HG03039 (cell line): ENCODE results near the gene ANKZF1.
A peak's percentile ranks its signal among the peaks of the same experiment; 100 is the strongest.

ENCODE experiments used
- ATAC-seq: cut with Tn5 transposase; IDR thresholded peaks from one replicate; pipeline ENCODE4 v1.9.1; 2021; ENCODE audit warnings: mild to moderate bottlenecking, moderate library complexity; ENCODE audit not compliant: unreplicated experiment

The ANKZF1 gene

GRCh38 chr2:219223831-219224610 is 5.6 kb upstream of the ANKZF1 start:
- ATAC-seq: no peak

DNA sequence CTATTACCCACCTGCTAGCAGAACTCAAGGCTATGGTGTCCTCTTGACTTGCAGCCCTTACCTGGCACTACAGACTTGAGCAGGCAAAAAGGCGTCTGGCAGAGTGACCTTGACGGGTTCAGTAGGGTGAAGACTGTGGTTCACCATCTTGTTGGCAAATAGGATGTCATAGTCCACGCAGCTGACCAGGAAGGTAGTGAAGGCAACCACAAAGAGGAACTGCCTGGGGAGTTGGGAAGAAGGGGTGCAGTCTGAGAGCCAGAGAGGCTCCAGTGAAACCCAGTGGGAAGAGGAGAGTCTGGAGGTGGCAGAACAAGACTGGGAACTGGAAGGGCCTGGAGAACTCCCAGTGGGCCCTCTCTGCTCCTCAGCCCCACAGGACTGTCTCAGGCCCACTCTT is 4.3 kb upstream of the ANKZF1 start:
- no peak for ATAC-seq

DNA sequence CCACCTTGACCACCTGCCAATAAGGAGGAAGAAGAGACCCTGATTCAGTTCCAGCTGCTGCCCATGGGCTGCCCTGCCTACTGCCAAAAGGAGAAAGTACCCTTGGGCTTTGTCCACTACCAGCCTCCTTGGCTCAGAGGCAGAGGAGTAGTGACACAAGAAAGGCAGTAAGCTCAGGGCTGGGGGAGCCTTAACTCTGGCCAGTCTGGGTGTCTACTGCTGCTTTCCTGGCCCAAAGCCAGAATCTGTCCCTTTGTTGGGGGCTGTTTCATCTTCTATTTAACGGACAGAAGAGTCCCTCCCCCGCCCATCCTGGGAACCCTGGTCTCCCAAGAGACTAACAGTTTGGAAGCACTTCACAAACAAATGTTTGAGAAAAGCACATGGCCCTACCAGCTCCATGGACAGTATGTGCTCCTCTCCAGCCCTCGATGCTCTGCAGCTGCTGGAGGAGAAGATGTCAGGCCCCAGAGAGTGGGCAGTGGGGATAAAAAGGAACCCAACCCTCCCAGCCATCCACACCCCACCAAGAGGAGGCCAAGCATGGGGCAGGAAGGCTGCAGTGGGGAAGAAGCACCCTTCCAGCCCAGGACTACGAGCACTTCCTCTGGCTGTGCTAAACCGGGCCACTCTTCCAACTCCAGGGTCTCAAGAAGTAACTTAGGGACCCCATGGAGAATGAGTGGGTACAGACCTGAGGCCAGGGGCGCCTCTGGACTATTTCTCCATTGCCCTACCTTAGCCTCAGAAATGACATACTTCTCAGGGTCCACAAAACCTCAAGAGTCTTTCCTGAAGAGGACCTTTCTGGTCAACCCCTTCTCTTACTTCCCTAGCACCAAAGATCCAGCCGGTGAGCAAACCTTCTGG is 1.3 kb upstream of the ANKZF1 start:
- ATAC-seq: no peak

GRCh38 chr2:219228911-219229304 is 698 bp upstream of the ANKZF1 start:
- ATAC-seq: peak; percentile 14

- ATAC-seq: no peak
Observed at GRCh38 chr2:219230059-219230540, 494 bp downstream of the ANKZF1 start.

DNA sequence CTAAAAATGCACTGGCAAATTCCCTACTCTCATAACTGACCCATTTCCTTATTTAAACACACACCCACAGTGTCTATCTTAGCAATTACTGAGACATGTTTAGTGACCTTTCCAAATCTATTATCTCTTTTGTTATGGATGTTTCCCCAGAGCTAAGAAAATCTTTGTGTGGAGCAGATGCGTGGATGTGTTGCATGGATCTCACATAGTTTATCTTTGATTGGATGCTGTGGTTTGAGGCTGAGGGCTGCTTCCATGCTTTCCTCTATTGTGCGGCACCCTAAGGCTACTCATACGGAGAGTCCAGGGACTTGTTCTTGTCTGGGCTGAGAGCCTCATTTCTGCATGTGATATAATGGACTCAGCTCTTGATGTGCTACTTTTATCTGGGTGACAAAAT is 4.7 kb downstream of the ANKZF1 start:
- ATAC-seq: no peak

DNA sequence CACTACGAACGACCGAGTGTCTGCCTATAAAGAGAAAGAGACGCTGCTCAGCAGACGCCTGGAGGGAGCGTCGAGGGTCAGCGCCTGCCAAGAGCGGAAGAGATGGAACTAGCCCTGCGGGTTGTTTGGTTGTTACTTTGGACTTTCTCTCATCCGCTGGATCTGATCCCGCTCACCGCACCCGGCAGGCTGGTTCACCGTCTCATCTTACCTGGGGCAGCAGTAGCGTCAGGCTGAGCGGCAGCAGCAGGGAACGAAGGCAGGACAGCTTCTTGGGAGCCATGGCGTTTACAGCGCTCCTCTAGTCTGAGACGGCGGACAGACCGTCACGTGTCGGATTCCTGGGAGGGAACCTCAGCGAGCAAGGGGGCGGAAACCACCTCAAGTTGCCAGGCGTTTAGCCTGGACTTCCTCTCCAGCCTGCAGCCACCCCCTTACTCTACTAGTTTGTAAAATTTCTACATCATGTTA is 13.7 kb downstream of the ANKZF1 start:
- ATAC-seq: no peak

- ATAC-seq: no peak
Observed at GRCh38 chr2:219244789-219245147, 15.2 kb downstream of the ANKZF1 start.

GRCh38 chr2:219245148-219245898 is 15.7 kb downstream of the ANKZF1 start, which contains the start of the genes GLB1L and STK16:
TSS of gene GLB1L (minus strand) at chr2:219245444. CDS start at chr2:219243573, 1,871 bp downstream.
TSS of gene STK16 (plus strand) at chr2:219245479. CDS start at chr2:219246000, 521 bp downstream.
- peak; percentile 60 for ATAC-seq

DNA sequence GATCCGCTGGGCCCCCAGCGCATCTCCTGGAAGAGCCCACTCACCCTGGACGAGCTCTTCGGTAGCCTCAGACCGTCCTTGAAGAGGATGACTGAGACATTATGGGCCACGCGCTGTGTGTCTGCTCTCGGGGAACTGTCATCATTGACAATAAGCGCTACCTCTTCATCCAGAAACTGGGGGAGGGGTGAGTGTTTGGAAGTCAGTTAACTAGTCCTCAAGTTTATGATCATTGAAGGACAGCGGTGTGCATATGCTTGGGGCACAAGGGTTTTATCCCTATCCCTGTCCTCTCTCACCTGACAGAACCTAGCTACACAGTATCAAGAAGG is 16.3 kb downstream of the ANKZF1 start:
- ATAC-seq: no peak

- ATAC-seq: no peak
Observed at GRCh38 chr2:219246559-219246958, 17.0 kb downstream of the ANKZF1 start.

DNA sequence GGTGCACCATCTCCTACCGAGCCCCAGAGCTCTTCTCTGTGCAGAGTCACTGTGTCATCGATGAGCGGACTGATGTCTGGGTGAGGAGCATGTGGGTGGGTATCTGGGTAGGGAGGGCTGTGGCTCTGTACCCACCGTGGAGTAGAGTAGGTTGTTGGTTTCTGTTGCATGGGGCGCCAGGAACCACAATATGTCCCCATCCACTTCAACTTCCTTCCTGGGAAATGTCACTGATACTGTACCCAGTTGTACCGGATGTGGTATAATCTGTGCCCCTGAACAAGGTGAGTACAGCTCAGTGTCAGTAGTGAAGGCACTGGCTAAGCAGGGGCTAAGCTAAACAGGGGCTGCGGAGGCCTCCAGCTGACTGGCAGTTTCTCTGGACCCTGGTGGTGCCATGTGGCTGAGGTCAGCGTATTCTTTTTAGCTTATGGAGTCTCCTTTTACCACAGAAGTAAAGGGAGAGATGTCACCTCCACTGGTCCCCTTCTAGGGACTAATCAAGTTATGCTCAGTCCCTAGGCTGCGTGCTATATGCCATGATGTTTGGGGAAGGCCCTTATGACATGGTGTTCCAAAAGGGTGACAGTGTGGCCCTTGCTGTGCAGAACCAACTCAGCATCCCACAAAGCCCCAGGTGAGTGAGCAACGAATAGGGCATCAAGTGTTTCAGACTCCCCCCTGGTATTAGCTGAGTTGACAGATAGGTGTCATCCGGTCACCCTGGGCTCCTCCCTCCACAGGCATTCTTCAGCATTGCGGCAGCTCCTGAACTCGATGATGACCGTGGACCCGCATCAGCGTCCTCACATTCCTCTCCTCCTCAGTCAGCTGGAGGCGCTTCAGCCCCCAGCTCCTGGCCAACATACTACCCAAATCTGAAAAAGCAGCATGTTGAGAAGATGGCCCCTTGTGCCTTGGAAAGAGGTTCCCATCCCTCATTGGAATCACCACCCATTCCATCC is 18.4 kb downstream of the ANKZF1 start:
- ATAC-seq: no peak

DNA sequence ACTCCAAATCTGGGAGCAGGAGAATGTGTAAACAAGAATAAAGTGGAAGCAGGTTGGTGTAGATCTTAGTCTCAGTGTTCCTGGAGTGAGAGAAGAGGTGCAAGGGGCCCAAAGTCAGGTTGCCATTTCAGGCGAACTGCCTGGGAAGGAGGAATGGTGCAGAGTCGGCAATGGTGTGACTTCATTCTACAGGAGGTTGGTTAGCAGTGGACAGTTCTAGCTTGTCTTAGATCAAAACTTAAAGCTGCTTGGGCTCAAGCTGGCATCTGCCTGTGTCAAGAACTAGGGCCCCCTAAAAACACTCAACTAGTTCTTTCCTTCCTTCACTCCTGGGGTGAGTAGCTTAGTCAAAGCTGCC is 19.2 kb downstream of the ANKZF1 start:
- ATAC-seq: no peak

DNA sequence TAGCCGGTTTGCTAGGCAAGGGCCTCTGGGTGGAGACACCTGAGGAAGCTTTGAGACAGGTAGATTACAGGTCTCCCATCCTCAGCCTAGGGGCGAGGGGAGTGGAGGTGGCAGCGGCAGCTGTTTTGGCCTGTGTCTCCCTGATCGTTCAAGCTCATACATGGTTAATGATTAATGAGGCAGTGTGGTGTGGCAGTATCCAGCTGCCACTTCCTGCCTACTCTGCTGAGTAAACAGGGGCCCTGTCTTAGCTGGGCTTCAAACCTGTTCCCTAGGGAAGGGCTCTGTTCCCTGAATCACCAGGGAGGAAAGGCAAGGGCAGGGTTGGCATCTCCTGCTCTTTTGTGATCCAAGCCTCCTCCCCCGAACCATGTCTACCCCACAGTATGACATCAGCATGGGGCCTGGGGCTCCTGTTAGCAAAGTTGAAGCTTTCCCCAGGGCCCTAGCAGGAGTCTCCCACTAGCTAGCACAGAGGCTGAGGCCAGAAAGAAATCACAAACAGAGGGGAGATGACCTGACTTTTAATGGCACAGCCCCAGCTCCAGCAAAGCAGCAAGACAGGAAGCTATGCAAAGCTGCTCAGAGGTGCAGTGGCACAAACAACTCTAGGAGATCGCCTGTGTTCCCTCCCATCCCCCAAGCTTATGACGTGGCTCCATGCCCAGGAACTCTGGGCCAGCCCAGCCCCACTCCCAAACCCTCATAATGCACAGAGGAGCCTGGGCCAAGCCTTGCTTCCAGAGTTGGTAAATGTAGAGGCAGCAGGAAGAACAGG is 19.8 kb downstream of the ANKZF1 start:
- ATAC-seq: no peak

- no peak for ATAC-seq
Observed at GRCh38 chr2:219250049-219250781, 20.6 kb downstream of the ANKZF1 start.

DNA sequence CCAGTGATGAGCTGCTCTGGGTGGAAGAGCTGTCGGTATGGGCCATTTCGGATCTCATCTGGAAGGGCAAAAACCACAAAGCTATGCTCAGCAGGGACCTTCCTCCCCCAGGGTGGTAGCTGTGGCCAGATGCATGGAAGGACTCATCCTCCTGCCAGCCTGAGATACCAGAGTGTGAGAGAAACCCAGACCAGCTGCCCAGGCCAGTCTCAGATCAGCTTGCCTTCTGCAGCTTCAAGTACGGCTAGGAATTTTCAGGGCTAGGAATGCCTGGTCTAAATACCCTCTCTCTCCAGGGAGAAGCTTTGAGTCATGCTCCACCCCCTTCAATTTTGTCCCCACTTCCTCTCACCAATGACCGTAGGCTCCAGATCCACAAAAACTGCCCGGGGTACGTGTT is 22.1 kb downstream of the ANKZF1 start:
- ATAC-seq: no peak

DNA sequence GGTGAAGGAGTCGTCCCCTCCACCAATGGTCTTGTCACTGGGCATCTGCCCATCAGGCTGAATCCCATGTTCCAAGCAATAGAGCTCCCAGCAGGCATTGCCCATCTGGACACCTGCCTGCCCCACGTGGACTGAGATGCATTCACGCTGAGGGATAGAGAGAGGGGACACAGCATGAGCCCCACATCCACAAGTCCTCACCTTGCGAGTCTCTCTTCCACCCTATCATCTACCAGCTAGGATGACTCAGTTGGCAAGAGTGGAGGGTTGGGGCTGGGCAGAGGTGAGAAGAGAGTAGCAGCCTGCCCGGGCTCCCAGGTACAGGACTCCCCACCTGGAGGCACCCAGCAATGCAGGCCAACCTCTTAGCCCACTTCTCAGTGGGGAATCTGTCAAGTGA is 22.5 kb downstream of the ANKZF1 start:
- no peak for ATAC-seq

DNA sequence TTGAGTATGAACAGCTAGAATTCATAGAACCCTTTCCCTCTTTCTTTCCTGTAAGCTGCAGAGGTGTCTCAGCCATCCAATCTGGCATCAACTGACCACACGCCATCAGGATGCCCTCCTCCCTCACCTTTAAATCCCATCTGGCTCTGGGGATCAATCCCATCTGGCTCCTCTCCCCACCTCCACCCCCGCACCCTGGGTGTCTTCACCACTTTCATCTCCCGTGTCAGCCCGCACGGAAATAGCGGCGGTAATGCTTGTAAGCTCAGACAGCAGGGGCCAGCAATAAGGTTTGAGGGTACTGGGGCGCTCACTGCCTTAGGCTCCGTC is 22.9 kb downstream of the ANKZF1 start:
- ATAC-seq: no peak
